ENCODE measurements around the gene PCYT1A. TPM values are rescaled to one million over a fixed set of nuclear protein-coding genes. Genes with fewer than 3 reads are reported as not detected.
A peak's percentile ranks its signal among the peaks of the same experiment; 100 is the strongest.
"Not testable (repeated sequence)": the region's sequence is repeated elsewhere in the genome, so short reads cannot be mapped to it uniquely, and the experiment has no call there.

PCYT1A gene
- total and polyA plus RNA-seq, 7 donors: 28.4 to 98.4 (median 62.9) TPM

DNA sequence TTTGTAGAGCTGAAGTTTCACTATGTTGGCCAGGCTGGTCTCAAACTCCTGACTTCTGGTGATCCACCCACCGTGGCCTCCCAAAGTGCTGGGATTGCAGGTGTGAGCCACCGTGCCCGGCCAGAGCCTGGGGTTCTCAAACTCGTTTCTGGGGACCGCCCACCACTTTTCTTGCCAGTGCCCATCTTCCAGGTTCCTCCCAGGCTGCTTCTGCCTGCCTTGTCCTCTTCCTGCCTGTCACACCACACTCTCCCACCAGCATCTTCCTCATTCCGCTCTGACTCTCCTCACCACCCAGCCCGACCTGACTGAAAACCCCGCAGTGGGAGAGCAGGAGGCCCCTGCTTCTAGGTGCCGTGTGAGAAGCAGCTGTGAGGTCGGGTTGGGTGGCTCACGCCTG is 33.6 kb upstream of the PCYT1A start:
- Histone ChIP-seq H3K27ac (no peak overlapping the region), H3K36me3 (ENCODE audit: insufficient read depth in 1 of 2, low read depth in 1 of 2) (no peaks in the 10 kb centered on the region), H3K4me3 (no peak overlapping the region), H3K27me3 (ENCODE audit: insufficient read depth in 3 of 3, low read length in 2 of 3) (no peaks in the 10 kb centered on the region), H3K4me1 (no peaks in the 10 kb centered on the region), H3K9me3 (no peaks in the 10 kb centered on the region)
- ATAC-seq: no peak
- DNase-seq: no peak
- intact Hi-C loops (cut with DNase I): no loop called here
- 81 to 86% (median 84%) methylated on average over 11 of the region's 11 CpGs for WGBS, 3 donors
- no peak for TF ChIP-seq CTCF (IDR thresholded peaks at IDR 0.05)

DNA sequence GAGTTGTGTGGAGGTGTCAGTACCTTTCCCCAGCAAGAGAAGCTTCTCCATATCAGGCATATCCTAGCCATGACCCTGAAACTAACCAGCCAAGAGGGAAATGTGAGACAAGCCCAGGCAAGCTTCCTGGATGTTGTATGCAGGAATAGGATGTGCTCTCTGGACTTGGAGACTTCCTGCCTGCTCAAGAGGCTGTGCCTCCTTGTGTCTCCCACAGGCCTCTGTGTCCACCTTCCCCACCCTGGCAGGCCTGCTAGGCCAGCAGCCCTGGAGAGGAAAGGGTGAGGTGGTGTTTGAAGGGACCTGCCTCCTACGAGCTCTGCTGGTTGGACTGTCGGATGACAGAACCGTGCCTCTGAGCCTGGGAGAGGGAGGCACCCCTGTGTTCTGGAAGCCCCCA is 32.6 kb upstream of the PCYT1A start:
- WGBS, 3 donors: 70 to 80% (median 72%) methylated on average over 3 of the region's 3 CpGs
- Histone ChIP-seq H3K27me3 (ENCODE audit: insufficient read depth in 3 of 3, low read length in 2 of 3) (no peaks in the 10 kb centered on the region), H3K9me3 (no peaks in the 10 kb centered on the region), H3K4me1 (no peaks in the 10 kb centered on the region), H3K27ac (no peak overlapping the region), H3K36me3 (ENCODE audit: insufficient read depth in 1 of 2, low read depth in 1 of 2) (no peaks in the 10 kb centered on the region), H3K4me3 (no peak overlapping the region)
- no peak for ATAC-seq
- DNase-seq: no peak
- intact Hi-C loops (cut with DNase I): no loop called here
- TF ChIP-seq CTCF (IDR thresholded peaks at IDR 0.05): no peak

- Histone ChIP-seq H3K4me3 (peak within 1 kb of the TSS; percentile 72), H3K36me3 (ENCODE audit: insufficient read depth in 1 of 2, low read depth in 1 of 2) (no peaks in the 10 kb centered on the region), H3K9me3 (no peaks in the 10 kb centered on the region), H3K27ac (peak within 1 kb of the TSS; percentile 76), H3K4me1 (no peaks in the 10 kb centered on the region), H3K27me3 (ENCODE audit: insufficient read depth in 3 of 3, low read length in 2 of 3) (no peaks in the 10 kb centered on the region)
- intact Hi-C loops (cut with DNase I): loop anchor here (10.0 kb wide), 1 partner anchor 63 kb away; no protein-coding TSS in a partner anchor
- peak; percentile 90 to 93 for DNase-seq
- WGBS, 3 donors: 0 to 1% (median 1%) methylated on average over 60 to 92 of the region's 92 CpGs
- ATAC-seq: peak; percentile 98 to 99 (median 99)
- TF ChIP-seq CTCF (IDR thresholded peaks at IDR 0.05): no peak
These were observed 30.4 kb upstream of the PCYT1A start, which contains the start of gene DYNLT2B for GRCh38 chr3:196317687-196318467. DYNLT2B (minus strand) TSS chr3:196318240; CDS start chr3:196318152, 88 bp downstream.

GRCh38 chr3:196316799-196317686 is 29.5 kb upstream of the PCYT1A start:
- Histone ChIP-seq H3K27ac (peak overlapping the region; percentile 76), H3K4me3 (peak overlapping the region; percentile 72)
- intact Hi-C loops (cut with DNase I): loop anchor here (10.0 kb wide), 1 partner anchor 62 kb away; no protein-coding TSS in a partner anchor
- ATAC-seq; H3K9me3 ChIP-seq; H3K4me1 ChIP-seq; H3K27me3 ChIP-seq (ENCODE audit: insufficient read depth in 3 of 3, low read length in 2 of 3); DNase-seq; H3K36me3 ChIP-seq (ENCODE audit: insufficient read depth in 1 of 2, low read depth in 1 of 2): not testable (repeated sequence)
- WGBS, 3 donors: 16 to 33% (median 21%) methylated on average over 10 to 17 of the region's 17 CpGs

DNA sequence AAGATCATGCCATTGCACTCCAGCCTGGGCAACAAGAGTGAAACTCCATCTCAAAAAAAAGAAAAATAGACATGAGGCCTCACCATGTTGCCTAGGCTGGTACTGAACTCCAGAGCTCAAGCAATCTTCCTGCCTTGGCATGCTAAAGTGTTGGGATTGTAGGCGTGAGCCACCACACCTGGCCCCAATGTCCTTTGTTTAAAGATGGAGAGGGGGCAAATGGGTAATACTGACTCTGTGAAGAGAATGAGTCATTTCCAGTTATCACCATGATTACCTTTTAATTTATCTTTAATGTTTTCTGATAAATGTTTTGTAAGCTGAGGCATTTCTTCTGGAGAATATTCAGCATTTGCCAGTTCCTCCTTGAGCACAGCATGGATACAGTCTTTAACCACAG is 28.3 kb upstream of the PCYT1A start:
- 80 to 100% (median 91%) methylated on average over 1 of the region's 1 CpG for WGBS, 3 donors

More for the DNA sequence above, 28.3 kb upstream of the PCYT1A start:
- DNase-seq (no peak), ATAC-seq (no peak)
- H3K36me3 ChIP-seq (ENCODE audit: insufficient read depth in 1 of 2, low read depth in 1 of 2): no peaks in the 10 kb centered on the region
- no peaks in the 10 kb centered on the region for H3K27me3 ChIP-seq (ENCODE audit: insufficient read depth in 3 of 3, low read length in 2 of 3)
- H3K4me1 ChIP-seq: no peaks in the 10 kb centered on the region
- no peak overlapping the region for H3K4me3 ChIP-seq
- intact Hi-C loops (cut with DNase I): loop anchor here (10.0 kb wide), 1 partner anchor 61 kb away; no protein-coding TSS in a partner anchor
- TF ChIP-seq CTCF (IDR thresholded peaks at IDR 0.05): no peak
- no peaks in the 10 kb centered on the region for H3K9me3 ChIP-seq
- H3K27ac ChIP-seq: no peak overlapping the region
